Measurements from ENCODE around the gene ACOX2. TPM values are rescaled to one million over a fixed set of nuclear protein-coding genes. Genes with fewer than 3 reads are reported as not detected.

Gene ACOX2
- total and polyA plus RNA-seq, 12 donors: 7.6 to 64.9 (median 34.9) TPM

GRCh38 chr3:58507356-58508078 lies 29.5 kb downstream of the ACOX2 start:
- Histone ChIP-seq H3K36me3 (peaks cover 0 to 98% (median 38%) of the 10 kb centered on the region in 9 donors), H3K4me1 (peaks cover 0 to 20% (median 0%) of the 10 kb centered on the region in 9 donors), H3K9me3 (no peaks in the 10 kb centered on the region), H3K4me3 (no peak overlapping the region), H3K27ac (no peak overlapping the region), H3K27me3 (no peaks in the 10 kb centered on the region)
- whole genome bisulfite sequencing, 2 donors: 67 to 75% methylated on average over 2 of the region's 2 CpGs
- no peak for DNase-seq
- TF ChIP-seq CTCF (IDR thresholded peaks at IDR 0.05): no peak
- intact Hi-C loops (cut with DNase I): no loop called here
- no peak for ATAC-seq

GRCh38 chr3:58502872-58503271 lies 34.1 kb downstream of the ACOX2 start:
- Histone ChIP-seq H3K27ac (no peak overlapping the region), H3K36me3 (peaks cover 0 to 88% (median 38%) of the 10 kb centered on the region in 9 donors), H3K4me1 (peaks cover 0 to 23% (median 3%) of the 10 kb centered on the region in 9 donors), H3K4me3 (no peak overlapping the region), H3K9me3 (no peaks in the 10 kb centered on the region), H3K27me3 (no peaks in the 10 kb centered on the region)
- intact Hi-C loops (cut with DNase I): no loop called here
- ATAC-seq (no peak), DNase-seq (no peak)
- 24 to 48% methylated on average over 1 of the region's 1 CpG for WGBS, 2 donors
- no peak for TF ChIP-seq CTCF (IDR thresholded peaks at IDR 0.05)

- peaks cover 5 to 59% (median 53%) of the 10 kb centered on the region in 9 donors for H3K4me1 ChIP-seq
- intact Hi-C loops (cut with DNase I): loop anchor here in 4 of 10 donors (5.0 to 10.0 kb wide), 3 partner anchors 65 to 162 kb away; partner anchors contain the start of genes PXK (in 3 of the 4) and PDHB (in 1 of the 4)
- H3K27me3 ChIP-seq: no peaks in the 10 kb centered on the region
- peak in 1 of 8 donors; percentile 29 for ATAC-seq
- peak overlapping the region in 3 of 10 donors; percentile 13 to 51 (median 21) for H3K27ac ChIP-seq
- no peak overlapping the region for H3K4me3 ChIP-seq
- H3K9me3 ChIP-seq: no peaks in the 10 kb centered on the region
- no peak for DNase-seq
- peaks cover 0 to 32% (median 18%) of the 10 kb centered on the region in 9 donors for H3K36me3 ChIP-seq
- no peak for TF ChIP-seq CTCF (IDR thresholded peaks at IDR 0.05)
- 12 to 25% methylated on average over 1 of the region's 1 CpG for WGBS, 2 donors
Measured at GRCh38 chr3:58497097-58497496, 39.9 kb downstream of the ACOX2 start.

GRCh38 chr3:58496206-58496857 lies 40.7 kb downstream of the ACOX2 start:
- Histone ChIP-seq H3K9me3 (no peaks in the 10 kb centered on the region), H3K4me3 (no peak overlapping the region), H3K27me3 (no peaks in the 10 kb centered on the region), H3K27ac (peak overlapping the region in 4 of 10 donors; percentile 6 to 51 (median 26)), H3K36me3 (peaks cover 0 to 24% (median 17%) of the 10 kb centered on the region in 9 donors), H3K4me1 (peaks cover 5 to 60% (median 55%) of the 10 kb centered on the region in 9 donors)
- DNase-seq (no peak), ATAC-seq (no peak)
- TF ChIP-seq CTCF (IDR thresholded peaks at IDR 0.05): no peak
- WGBS, 2 donors: 72 to 77% methylated on average over 5 of the region's 5 CpGs
- intact Hi-C loops (cut with DNase I): loop anchor here in 4 of 10 donors (5.0 to 10.0 kb wide), 3 partner anchors 64 to 162 kb away; partner anchors contain the start of genes PXK (in 3 of the 4) and PDHB (in 1 of the 4)

Measured in heart right ventricle (tissue), 16 donors.